ENCODE results near the gene CLDN9. TPM values are rescaled to one million over a fixed set of nuclear protein-coding genes. Genes with fewer than 3 reads are reported as not detected.

CLDN9 gene, protein sequence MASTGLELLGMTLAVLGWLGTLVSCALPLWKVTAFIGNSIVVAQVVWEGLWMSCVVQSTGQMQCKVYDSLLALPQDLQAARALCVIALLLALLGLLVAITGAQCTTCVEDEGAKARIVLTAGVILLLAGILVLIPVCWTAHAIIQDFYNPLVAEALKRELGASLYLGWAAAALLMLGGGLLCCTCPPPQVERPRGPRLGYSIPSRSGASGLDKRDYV
- not detected for total RNA-seq

DNA sequence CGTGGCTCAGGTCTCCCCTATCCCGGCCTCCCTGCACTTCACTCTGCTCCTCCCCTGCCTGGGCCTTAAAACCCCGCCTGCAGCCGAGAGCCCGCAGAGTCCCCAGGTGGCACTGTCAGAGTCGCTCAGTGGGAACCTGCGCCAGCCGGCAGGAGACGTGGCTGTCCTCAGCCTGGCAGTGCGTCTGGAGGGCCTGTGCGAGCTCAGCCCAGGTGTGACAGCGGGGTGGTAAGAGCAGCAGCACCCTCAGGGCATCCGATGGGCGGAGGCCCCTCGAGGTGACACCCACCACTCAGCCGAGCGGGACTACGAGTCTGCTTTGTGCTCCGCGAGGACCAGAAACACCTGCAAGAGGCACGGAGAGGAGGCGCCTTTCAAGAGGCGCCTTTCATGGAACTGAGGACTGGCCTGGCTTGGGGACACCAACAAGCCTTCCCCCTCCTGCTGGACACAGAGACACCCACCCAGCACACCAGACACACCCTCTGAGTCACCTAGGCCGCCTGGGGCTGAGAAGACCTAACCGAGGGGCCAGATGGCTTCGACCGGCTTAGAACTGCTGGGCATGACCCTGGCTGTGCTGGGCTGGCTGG, at the start of gene CLDN9:
Gene CLDN9 (plus strand): TSS at position 96 of the 593 bp plus-strand sequence. CDS start 440 bp downstream, at position 536.

DNA sequence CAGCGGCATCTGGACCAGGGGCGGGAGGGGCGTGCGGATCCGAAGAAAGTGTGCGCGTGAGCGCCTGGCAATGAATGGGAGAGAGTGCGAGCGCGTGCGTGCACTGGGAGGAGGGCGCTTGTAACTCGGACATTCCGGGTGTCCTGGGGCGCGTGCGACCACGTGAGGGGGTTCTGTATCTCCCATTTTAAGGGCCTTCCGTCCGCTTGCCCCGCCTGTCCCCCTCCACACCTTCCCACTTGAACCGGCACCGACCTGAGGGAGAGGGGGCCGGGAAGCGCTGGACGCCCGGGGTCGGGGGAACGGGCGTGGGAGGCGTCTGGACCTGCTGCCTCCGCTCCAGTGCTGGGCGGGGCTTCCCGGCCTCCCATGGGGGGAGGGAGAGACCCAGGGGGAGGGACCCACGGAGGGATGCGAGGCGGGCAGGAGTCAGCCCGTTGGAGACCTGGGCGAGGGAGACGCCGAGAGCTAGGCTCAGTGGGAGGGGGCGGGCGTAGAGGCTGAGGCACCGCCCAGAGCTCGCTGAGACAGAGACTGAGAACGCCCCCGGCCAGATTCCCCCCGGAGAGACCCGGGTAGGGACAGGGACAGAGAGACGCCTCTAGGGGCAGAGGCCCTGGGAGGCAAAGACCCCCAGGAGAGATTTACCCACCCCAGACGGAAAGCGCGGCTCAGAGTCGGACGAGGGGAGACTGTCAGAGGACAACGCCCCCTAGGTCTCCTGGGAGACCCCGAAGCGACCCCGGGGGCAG, 48.8 kb upstream of the CLDN9 start, which contains the start of gene KREMEN2:
Gene KREMEN2 (plus strand): TSS at position 553 of the 752 bp plus-strand sequence. CDS start 246 bp downstream, outside the sequence.

DNA sequence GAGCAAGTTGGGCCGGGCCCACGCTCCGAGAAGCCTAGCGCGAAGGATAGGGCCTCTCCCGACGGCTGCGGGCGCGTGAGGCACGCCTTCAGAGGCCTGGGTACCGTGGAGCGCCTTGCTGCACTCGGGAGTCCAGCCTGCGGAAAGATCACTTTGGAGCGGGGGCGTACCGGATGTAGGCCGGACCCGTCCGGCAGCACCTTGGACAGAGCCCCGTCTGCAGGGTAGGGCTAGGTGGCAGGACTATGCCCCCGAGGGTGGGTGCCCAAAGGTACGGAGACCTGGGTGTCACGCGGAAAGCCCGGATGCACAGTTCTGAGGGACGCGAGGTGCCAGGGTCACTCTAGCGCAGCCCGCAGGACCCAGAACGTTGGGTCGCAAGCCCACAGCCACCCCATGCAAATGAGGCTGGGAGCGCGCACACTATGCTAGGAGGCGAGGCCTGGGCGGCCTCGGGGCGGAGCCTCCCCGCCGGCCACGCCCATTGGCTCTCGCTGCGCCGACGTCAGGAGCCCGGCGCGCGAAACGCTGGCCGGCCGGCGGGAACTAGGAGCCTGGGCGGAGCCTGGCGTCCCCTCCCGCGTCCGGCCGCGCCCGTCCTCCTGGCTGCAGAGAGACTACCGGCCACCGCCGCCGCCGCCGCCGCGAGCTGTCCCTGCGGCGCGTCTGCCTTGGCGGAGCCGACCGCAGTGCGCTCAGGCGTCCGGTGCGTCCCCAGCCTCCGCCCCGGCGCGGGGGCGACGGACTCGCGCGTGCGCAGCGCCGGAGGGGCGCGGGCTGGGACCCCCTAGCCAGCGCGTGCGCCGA, 43.8 kb upstream of the CLDN9 start, which contains the start of gene PAQR4:
Gene PAQR4 (plus strand): TSS at position 611 of the 807 bp plus-strand sequence. CDS start 327 bp downstream, outside the sequence.

DNA sequence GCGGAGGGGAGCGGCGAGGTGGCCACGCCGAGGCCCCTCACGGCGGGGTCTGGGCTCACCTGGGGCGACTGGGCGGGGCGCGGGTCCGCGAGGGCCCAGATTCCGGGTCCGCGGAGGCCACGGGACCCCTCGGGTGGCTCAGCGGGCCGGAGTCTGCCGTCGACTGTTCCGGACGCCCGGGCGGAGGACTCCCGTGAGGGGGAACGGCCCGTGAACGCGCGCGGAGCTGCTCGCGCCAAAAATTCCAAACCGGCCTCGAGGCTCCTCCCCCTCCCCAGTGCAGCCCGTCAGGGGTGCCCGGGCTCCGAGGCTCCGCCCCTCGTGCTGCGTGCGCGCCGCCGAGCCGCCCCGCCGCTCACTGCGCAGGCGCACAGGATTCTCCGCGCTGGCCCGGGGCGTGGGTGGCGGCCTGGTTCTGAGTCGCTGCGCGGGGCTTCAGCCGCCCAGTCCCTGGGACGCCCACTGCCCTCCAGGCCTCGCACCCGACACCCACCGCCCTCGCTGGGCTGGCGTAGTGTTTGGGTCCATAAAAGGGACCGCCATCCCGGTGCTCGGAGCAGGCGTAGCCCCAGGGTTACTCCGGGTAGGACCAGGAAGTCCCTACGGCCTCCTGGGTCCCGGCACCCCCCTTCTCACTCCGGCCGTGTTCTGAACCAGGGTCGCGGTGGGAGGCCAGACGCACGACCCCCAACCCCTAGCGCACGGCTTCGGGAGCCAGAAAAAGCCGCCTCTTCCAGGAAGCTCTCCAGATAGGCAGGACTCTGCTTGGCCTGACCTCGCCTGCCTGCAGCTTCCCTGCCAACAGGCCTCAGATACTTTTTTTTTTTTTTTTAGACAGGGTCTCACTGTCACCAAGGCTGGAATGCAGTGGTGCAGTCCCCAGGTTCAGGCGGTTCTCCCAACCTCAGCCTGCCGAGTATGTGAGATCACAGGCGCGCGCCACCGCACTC, 32.2 kb upstream of the CLDN9 start, which contains the start of gene PKMYT1:
Gene PKMYT1 (minus strand): TSS at position 220 of the 950 bp plus-strand sequence. CDS start 789 bp downstream, outside the sequence.

DNA sequence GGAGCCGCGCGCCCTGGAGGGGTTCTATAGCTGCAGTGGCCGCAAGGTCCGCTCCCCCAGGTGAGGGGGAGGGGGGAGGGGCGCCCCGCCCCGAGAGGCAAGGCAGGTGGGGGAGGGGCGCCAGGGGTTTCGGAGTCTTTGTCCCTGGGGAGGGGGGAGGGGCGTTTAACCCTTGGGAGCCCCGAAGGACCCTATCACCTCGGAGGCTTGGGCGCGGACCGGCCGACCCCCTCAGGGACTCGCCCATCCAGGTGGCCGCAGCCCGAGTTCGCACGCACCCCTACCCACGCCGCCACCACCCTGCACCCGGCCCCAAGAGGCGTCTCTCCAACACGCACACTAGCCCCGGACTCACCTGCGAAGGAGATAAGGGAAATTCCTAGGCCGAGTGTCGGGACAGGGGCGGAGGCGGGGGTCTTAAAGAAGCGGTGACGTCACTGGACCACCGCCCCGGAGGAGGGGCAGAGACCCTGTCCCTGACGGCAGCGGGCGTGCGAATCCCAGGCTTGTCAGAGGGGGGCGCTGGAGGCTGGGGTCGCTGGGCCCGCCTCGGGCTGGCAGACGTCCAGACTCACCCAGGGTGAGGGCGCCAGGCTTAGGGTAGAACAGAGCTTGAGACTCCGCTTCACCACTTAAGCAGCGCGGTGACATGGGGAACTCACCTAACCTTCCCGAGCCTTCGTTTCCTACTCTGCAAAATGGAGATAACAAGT, 5.2 kb downstream of the CLDN9 start, which contains the start of gene CLDN6:
Gene CLDN6 (minus strand): TSS at position 390 of the 713 bp plus-strand sequence. CDS start 2,162 bp downstream, outside the sequence.

DNA sequence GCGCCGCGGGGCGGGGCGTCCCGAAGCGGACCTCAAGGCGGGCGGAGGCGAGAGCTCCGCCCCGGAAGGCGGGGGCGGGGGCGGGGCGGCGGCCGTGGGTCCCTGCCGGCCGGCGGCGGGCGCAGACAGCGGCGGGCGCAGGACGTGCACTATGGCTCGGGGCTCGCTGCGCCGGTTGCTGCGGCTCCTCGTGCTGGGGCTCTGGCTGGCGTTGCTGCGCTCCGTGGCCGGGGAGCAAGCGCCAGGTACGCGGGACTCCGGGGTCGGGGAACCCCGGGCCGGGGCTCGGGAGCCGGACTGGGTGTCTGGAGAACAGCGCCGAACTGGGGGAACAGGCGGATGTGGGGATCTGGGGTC, 7.5 kb downstream of the CLDN9 start, which contains the start of gene TNFRSF12A:
Gene TNFRSF12A (plus strand): TSS at position 122 of the 357 bp plus-strand sequence. CDS start 30 bp downstream, at position 152.

DNA sequence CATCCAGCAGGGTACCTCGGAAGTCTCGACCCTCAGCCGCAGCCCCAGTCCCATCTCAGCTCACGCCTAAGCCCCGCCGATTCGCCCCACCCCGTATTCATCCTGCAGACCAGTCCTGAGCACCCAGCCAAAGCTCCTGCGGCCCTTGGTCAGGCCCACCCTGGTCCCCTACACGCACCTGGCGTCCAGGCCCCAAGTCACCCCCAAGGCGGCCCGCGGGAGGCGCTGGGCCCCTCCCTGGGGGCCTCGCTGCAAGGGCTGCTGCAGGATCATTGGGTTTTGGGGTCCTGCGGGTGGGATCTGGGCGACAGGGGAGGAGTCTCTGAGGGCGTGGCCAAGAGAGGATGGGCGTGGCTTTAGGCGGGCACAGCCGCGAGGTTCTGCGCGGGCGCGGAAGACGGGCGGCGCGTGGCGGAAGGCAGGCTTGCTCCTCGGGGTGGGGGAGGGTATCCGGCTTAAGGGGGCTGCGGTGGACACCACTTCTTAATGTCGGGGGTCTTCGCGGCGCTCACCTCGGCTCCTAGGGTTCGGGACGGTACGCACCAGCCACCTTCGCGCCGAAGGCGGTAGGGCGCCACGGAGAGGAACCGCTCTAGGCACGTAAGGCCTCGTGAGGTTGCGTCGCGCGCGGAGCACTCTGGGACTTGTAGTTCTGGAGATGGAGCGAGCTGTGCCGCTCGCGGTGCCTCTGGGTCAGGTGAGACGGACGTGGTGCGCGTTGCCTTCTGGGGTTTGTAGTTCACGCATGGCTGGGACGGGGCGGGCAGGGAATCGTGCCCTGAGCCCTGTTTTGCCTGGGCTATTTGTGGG, 11.2 kb downstream of the CLDN9 start, which contains the start of the genes HCFC1R1 and THOC6:
Gene HCFC1R1 (minus strand): TSS at position 274 of the 810 bp plus-strand sequence. CDS start 1 bp downstream, at position 273.
Gene THOC6 (plus strand): TSS at position 367 of the 810 bp plus-strand sequence. CDS start 292 bp downstream, at position 659.

DNA sequence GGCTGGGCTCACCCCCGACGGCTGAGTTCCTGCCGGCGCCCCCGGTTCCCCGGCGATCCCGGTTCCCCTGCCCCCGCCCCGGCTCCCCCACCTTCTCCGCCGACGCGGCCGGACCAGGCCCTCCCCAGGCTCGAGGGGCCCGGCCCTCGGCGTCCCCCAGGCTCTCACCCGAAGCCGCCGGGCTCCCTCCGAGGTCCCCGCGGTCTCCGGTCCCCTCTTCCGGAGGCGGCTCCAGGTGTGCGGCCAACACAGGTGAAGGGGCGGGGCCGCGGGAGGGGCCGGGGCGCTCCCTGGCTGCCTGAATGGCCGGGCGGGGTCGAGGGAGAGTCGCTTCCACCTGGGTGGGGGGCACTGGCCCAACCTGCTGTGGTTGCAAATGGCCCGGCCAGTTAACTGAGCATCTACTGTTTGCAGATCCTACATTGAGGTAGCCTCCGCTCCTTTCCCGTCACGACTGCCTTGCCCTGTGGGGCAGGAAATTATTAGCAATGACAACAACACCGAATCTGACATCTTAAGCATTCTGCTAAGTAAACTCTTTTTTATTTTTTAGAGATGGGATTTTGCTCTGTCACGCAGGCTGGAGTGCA, 24.1 kb downstream of the CLDN9 start, which contains the start of gene BICDL2:
Gene BICDL2 (minus strand): TSS at position 219 of the 590 bp plus-strand sequence. CDS start 1,448 bp downstream, outside the sequence.

DNA sequence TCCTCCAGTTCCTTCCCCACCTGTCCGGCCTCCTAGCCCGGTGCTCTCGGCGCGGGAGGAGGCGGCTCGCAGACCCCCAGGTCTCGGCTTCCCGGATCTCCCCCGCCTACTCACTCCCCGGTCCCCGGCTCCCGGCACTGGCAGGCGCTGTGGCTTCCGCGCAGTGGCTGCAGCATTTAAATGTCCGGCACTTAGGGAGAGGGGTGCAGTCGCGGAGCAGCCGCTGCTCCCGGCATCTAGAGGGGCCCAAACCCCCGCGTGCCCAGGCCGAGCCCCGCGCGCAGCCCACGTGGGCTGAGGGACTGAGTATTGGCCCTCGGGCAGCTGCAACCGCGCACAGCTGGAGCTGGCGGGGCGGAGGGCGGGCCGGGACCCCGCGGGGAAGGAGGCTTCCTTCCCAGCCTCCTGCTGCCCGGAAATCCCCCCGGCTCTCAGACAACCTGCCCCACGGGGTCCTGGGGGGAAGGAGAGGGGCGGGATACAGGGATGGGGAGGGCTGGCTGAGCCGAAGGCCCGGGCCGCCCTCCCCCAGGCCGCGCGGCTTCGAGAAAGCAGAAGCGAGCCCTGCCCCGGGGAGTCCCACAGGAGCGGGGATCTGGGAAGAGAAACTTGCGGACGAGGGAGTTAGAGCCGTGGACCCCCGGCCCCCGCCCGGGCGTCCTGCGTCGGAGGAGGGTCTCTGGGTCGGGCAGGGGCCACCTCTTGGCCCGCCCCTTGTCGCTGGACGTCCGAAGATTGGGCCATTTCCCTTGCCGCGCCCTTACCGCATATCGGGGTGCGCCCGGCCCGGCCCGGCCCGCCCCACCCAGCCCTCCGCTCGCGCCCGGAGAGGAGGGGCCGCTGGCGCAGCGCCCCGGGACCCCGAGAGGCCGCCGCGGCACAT, 33.3 kb downstream of the CLDN9 start, which contains the start of gene MMP25:
Gene MMP25 (plus strand): TSS at position 804 of the 883 bp plus-strand sequence. CDS start 357 bp downstream, outside the sequence.

Small RNA genes within 50 kb of the gene (small RNA-seq; reads per million reads assigned to genes)
- gene LINC00514, result 0 reads per million in 2 donors

Other genes with a start within 250 kb of the CLDN9 start
- gene ELOB, start 235.6 kb upstream of the CLDN9 start, total RNA-seq, result 100 to 1,000 TPM; 238 TPM
- not detected for gene PRSS33, start 225.4 kb upstream of the CLDN9 start, total RNA-seq
- not detected for gene PRSS41, start 214.5 kb upstream of the CLDN9 start, total RNA-seq
- 1 to 10 TPM in 1 of 2 donors, not detected in 1; 1.4 TPM for gene PRSS21, start 195.7 kb upstream of the CLDN9 start, total RNA-seq
- not detected for gene ZG16B, start 182.6 kb upstream of the CLDN9 start, total RNA-seq
- gene PRSS22, start 154.8 kb upstream of the CLDN9 start, total RNA-seq, result not detected
- gene FLYWCH2, start 129.7 kb upstream of the CLDN9 start, total RNA-seq, result 10 to 100 TPM; 47.8 to 57.6 TPM
- 100 to 1,000 TPM in 1 of 2 donors, 10 to 100 TPM in 1; 54.6 to 113 TPM for gene FLYWCH1, start 101.0 kb upstream of the CLDN9 start, total RNA-seq
- gene KREMEN2, start 48.6 kb upstream of the CLDN9 start, total RNA-seq, result under 1 TPM; 0.33 to 0.34 TPM
- gene PAQR4, start 43.6 kb upstream of the CLDN9 start, total RNA-seq, result 10 to 100 TPM in 1 of 2 donors, 1 to 10 TPM in 1; 9.6 to 22.0 TPM
- 10 to 100 TPM; 16.5 to 52.3 TPM for gene PKMYT1, start 32.5 kb upstream of the CLDN9 start, total RNA-seq
- not detected for gene CLDN6, start 5.3 kb downstream of the CLDN9 start, total RNA-seq
- gene TNFRSF12A, start 7.4 kb downstream of the CLDN9 start, total RNA-seq, result 10 to 100 TPM; 16.9 to 35.6 TPM
- 10 to 100 TPM; 11.7 to 19.6 TPM for gene HCFC1R1, start 11.0 kb downstream of the CLDN9 start, total RNA-seq
- gene THOC6, start 11.1 kb downstream of the CLDN9 start, total RNA-seq, result 10 to 100 TPM; 24.0 to 25.5 TPM
- not detected for gene BICDL2, start 24.0 kb downstream of the CLDN9 start, total RNA-seq
- gene MMP25, start 33.6 kb downstream of the CLDN9 start, total RNA-seq, result under 1 TPM; under 0.01 to 1.00 TPM
- gene IL32, start 52.7 kb downstream of the CLDN9 start, total RNA-seq, result 1 to 10 TPM in 1 of 2 donors, not detected in 1; 6.2 TPM
- gene ZSCAN10, start 86.4 kb downstream of the CLDN9 start, total RNA-seq, result not detected
- 10 to 100 TPM; 17.6 to 18.2 TPM for gene ZNF205, start 99.7 kb downstream of the CLDN9 start, total RNA-seq
- 1 to 10 TPM; 7.0 to 7.9 TPM for gene ZNF213, start 122.1 kb downstream of the CLDN9 start, total RNA-seq
- not detected for gene OR1F1, start 175.3 kb downstream of the CLDN9 start, total RNA-seq
- gene ZNF200, start 222.2 kb downstream of the CLDN9 start, total RNA-seq, result 10 to 100 TPM in 1 of 2 donors, 1 to 10 TPM in 1; 9.3 to 12.3 TPM
- gene MEFV, start 243.7 kb downstream of the CLDN9 start, total RNA-seq, result under 1 TPM; 0.33 to 0.34 TPM

All from melanocyte of skin (primary cell).